GM18867 (cell line): Measurements from ENCODE around the gene PNMA8B.
"Not testable (repeated sequence)": the region's sequence is repeated elsewhere in the genome, so short reads cannot be mapped to it uniquely, and the experiment has no call there.

Source experiments
- ATAC-seq: cut with Tn5 transposase; IDR thresholded peaks from one replicate; pipeline ENCODE4 v1.9.1; 2021; ENCODE audit warnings: mild to moderate bottlenecking, moderate library complexity; ENCODE audit not compliant: unreplicated experiment

Gene PNMA8B, protein sequence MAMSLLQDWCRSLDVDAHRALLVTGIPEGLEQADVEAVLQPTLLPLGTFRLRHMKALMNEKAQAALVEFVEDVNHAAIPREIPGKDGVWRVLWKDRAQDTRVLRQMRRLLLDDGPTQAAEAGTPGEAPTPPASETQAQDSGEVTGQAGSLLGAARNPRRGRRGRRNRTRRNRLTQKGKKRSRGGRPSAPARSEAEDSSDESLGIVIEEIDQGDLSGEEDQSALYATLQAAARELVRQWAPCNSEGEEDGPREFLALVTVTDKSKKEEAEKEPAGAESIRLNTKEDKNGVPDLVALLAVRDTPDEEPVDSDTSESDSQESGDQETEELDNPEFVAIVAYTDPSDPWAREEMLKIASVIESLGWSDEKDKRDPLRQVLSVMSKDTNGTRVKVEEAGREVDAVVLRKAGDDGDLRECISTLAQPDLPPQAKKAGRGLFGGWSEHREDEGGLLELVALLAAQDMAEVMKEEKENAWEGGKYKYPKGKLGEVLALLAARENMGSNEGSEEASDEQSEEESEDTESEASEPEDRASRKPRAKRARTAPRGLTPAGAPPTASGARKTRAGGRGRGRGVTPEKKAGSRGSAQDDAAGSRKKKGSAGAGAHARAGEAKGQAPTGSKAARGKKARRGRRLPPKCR

DNA sequence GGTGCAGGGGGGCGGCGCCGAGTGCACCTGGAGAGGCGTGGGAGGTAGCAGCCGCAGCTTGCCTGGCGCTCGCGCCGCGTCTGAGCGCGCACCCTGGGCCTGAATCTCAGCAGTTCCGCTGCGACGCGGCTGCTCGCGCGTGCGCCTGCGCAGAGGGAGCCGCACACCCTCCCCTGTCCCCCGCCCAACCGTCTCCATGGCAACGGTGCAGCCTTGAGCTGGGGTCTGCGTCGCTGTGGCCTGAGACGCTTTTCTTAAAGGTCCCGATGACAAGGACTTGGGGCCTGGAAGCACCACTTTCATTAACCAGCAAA lies at the start of gene PNMA8B:
TSS of gene PNMA8B (minus strand) at position 82 of the 314 bp plus-strand sequence. CDS start 402 bp downstream, outside the sequence.
- ATAC-seq: no peak

DNA sequence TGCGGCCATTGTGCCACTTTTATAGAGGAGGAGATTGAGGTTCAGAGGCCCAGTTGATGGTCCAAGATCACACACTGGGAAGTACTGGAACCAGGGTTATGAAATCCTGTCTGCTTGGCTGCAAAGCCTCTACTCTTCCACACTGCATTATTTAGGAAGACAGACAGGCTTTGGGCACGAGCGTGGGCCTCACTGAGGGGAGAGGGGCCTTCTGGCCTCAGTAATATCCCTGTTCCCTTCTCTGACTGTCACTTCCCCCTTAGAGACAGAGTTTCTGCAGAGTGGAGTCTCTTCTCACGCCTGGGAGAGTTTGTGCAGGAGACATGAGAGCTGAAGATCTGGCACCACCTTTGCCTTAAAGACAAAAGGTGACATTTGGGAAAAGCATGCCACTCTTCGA lies 49.0 kb upstream of the PNMA8B start:
- no peak for ATAC-seq

DNA sequence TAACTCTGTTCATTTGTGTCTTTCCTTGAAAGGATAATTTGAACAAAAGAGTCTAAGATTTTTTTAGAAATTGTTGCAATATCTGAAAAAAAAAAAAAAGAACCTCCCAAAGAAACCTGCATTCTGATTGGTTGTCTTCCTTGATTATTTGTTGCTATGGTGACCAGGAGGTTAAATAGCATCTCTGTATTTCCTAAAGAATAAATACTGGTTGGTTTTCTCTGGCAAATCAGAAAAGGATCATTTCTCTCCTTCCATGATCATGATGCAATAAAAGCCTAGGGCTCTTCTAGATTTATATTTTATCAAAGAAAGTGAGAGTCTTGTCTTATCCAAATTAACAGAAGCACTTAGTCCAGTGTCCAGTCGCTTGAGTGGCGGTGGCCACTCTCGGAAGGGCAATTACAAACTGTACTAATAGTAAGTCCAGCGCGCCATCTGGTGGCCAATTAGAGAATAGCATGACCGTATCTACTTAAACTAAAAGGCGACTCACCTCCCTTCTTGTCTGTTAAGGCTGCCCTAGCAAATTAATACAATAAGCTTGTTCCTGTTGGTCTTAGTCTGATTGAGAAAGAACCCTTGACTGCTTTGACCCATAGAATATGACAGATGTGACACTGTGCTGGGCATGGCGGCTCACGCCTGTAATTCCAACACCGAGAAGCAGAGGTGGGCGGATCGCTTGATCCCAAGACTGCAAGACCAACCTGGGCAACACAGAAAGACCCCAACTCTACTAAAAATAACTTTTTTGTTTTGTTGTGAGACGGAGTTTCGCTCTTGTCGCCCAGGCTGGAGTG lies 47.0 kb upstream of the PNMA8B start:
- ATAC-seq: no peak

DNA sequence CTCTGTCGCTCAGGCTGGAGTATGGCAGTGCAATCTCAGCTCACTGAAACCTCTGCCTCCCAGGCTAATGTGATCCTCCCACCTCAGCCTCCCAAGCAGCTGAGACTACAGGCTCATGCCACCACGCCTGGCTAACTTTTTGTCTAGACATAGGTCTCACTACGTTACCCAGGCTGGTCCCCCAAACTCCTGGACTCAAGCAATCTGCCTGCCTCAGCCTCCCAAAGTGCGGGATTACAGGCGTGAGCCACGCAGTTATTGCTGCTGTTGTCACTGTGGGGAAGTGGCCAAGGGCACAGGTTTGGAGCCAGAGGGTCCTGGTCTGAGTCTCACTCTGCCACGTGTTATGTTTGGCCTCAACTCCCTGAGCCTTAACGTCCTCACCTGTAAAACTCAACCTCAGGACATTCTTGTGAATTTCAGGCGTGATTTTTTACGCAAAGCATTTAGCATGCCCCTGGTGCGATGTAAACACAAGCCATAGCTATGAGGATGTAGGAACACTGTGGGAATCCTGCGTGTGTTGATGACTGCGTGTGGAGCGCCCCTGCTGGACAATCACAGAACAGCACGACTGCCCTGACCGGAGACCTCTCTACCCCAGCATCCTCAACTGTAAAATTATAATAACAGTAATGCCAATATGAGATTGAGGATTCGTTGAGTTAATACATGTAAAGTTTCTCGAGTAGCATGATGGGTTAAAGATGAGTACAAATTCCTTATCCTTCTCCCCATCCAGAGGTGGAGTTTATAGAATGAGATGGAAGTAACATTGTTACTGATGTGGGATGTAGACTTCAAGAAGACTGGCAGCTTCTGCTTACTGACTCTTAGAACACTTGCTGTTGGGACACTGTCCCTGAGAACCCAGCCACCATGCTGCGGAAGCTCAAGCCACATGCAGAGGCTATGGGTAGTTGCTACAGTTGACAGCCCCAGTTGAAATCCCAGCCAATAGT lies 41.8 kb upstream of the PNMA8B start:
- no peak for ATAC-seq

DNA sequence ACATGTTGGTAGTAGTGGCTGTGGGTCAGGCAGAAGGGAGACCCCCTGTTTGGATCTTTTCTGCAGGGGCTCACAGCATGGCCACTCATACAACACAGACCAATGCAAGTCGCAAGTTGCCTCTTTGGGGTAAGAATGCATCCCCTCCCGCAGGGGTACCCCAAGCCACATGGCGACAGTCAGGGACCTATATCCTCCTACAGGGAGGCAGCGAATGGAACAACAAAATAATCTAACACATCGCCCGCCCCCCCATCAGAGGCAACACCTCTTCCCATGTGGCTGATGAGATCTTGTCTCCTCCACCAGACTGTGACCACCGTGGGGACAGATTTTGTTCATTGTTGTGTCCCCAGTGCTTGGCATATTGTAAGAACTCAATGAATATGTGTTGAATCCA lies 40.7 kb upstream of the PNMA8B start:
- no peak for ATAC-seq

DNA sequence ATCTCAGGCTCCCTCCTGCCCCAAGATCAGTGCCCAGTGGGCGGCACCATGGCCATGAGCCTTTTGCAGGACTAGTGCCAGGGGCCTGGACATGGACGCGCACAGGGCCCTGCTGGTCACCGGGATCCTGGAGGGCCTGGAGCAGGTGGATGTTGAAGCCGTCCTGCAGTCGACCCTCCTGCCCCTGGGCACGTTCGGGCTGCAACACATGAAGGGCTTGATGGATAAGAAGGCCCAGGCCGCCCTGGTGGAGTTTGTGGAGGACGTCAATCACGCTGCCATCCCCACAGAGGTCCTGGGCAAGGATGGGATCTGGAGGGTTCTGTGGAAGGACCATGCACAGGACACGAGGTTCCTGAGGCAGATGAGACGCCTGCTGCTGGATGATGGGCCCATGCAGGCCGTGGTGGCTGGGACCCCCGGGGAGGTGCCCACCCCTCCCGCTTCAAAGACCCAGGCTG lies 38.0 kb upstream of the PNMA8B start:
- no peak for ATAC-seq

DNA sequence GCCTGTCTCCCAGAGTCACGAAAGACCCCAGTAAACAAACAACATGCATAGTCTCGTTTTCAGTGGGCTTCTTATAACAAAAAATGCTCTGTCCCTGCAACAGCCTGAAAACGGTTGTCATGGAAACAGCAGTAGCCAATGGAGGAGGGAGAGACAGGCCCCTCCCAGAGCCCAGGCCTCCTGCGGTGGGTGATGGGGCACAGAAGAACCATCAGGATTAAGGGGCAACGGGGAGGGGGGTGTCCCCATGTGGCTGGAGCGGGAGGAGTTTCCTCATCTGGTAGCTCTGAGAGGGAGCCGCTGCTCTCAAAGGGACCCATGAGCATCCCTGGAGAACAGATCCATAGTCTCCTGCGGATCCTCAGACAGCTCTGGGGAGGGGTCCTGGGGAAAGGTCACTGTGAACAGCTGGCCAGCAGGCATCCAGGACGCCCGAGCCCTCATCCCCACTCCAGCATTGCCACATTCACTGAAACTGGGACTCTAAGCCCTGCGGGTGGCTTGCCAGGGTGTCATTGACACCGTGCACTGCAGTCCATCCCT lies 37.5 kb upstream of the PNMA8B start:
- no peak for ATAC-seq

DNA sequence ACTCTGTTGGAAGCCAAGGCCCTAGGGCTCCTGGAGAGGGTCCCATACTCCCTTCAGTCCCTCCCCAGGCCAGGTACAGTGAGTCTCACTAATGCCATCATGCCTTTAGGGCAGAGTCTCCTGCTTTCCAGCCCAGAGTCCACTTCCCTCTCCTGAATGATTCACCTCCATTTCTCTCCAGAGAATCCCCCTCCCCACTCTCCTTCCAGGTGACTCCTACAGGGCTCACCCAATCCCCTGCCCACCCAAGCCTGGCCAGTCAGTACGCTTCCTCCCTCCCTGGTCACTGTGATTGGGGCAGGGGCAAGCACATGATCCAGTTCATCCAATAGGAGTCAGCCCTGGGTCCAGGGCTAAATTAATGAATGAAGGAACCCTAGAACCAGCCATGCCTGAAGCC lies 35.0 kb upstream of the PNMA8B start:
- no peak for ATAC-seq

DNA sequence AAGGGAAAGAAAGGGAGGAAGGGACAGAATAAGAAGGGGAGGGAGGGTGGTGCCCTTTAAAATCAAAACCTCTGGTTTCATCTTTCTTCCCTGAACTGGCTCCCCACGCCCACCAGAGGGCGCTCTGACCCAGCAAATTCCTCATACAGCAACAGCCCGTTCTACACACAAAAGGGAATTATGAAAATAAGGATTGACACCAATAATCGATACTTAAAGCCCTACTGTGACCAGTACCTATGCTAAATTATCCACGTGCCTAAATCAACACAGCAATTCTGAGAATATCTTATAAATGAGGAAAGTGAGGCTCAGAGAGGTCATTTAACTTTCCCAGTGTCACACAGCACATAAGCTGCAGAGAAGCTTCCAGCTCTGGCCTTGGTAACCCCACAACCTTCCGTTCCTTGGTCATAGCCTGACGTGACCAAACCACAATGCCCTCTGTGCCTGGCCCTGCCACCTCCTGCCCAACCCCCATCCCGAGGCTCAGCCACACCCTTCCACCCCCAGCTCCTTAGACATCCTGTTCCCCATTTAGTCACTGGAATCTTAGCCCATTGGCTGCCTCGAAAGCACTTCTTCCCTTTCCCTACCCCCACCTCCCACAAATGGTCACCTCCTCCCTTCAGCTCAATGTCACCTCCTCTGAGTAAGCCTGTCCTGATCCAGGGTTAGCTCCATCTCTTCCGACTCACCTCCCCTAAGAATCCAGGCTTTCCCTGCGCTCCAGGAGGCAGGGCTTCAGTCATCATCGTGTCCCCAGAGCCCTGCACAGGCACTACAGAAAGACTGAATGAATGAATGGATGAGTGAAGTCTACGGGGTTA lies 34.2 kb upstream of the PNMA8B start:
- ATAC-seq: no peak

DNA sequence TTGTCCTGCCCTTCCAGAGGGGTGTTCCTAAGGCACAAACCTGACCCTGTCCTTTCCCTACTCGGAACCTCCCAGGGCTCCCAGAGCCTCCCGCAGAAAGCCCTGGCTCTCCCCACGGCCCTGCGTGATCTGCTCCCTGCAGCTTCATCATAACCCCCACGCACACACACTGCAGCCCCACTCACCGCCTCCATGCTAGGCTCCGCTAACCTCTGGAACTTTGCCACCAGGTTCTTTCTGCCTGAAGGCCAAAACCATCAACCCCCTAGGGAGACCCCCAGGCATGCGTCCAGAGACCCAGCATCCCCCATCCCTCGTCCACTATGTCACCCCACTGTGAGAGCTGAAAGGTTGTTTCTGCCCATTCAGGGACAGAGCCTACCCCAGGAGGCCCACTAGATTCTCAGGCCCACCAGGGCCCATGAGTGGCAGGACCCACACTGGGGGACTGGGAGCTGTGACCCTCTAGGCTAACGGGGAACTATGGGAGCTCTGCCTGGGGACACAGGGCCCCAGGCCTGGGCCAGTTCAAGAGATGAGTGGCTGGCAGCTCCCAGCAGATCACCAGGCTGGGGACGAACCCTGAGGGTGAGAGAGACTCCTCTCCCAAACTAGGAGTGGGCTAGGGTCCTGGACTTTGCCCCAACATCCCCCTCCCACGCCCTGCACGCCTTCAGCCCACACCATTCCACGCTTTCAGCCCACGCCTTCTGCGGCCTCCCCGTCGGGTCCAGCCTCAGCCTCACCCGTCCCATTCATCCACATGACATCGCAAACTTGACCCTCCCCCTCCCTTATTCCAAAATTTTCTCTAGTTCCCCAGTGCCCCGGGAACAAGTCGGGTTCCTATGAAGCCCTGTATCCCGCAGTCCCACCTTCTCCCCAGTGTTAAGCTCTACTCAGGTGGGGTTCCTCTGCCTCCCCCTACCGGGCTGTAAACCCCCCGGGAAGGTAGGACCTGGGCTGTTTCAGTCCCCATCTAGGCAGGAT lies 33.2 kb upstream of the PNMA8B start:
- ATAC-seq: no peak

DNA sequence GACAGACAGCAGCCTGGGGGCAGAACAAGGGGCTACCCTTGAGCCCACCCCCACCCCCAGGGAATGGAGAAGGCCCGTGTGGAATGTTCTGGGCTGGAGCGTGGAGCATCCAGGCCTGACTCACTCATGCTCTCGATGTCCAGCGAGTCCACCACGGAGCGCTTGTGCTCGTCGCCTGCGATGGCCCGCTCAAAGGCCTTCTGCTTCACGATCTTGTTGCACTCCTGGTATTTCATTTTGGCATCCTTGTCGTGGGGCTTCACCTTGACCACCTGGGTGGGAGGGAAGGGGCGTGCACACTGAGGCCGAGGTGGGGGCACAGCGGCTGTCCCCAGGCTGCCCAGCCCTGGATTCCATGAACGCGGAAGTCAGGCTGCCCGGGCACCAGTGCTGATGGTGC lies 31.1 kb upstream of the PNMA8B start:
- ATAC-seq: not testable (repeated sequence)

DNA sequence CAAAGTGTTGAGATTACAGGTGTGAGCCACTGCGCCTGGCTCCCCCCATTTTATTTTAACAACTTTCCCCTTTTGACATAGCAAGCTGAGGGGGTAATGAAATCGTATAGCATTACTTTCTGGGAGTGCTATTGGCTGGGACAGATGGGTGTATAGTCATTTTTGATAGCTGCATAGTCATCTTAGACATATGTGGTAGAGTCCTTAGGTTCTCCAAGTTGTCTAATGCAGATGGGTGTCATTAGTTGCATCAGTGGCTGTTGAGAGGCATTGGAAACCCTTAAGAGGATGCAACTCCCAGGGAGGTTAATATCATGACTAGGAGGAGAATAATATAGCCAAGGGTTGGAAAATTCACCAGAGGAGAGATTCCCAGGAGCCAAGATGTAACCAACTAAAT lies 28.6 kb upstream of the PNMA8B start:
- no peak for ATAC-seq

DNA sequence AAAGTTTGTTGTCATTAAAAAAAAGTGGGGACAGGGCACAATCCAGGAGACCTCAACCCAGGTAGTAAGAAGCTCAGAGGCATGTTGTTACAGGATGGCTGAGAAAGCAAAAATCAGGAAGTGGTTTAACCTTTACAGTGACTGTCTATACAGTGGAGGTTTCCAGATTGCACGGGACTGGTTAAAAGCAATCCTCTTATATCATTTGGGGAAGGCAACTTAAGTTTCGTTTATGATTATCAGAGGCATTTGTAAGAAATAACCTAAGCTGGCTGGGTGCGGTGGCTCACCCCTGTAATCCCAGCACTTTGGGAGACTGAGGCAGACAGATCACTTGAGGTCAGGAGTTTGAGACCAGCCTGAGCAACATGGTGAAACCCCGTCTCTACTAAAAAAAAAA lies 27.3 kb upstream of the PNMA8B start:
- not testable (repeated sequence) for ATAC-seq

DNA sequence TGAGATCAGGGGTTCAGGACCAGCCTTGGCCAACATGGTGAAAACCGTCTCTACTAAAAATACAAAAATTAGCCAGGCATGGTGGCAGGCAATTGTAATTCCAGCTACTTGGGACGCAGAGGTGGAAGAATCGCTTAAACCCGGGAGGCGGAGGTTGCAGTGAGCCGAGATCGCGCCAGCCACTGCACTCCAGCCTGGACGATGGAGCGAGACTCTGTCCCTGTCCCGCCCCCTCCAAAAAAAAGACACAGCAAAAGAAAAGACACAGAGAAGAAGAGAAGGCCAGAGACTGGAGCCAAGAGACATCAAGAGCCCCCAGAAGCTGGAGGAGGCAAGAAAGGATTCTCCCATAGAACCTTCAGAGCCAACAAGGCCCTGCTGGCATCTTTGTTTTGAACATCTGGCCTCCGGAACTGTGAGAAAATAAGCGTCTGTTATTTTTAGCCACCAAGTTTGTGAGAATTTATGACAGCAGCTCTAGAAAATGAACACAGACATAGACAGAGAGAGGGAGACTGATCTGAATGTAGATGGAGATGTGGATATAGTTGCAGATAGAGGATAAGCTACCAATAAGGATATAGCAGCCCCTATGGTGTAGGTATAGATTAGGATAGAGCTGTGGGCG lies 25.7 kb upstream of the PNMA8B start:
- ATAC-seq: no peak

DNA sequence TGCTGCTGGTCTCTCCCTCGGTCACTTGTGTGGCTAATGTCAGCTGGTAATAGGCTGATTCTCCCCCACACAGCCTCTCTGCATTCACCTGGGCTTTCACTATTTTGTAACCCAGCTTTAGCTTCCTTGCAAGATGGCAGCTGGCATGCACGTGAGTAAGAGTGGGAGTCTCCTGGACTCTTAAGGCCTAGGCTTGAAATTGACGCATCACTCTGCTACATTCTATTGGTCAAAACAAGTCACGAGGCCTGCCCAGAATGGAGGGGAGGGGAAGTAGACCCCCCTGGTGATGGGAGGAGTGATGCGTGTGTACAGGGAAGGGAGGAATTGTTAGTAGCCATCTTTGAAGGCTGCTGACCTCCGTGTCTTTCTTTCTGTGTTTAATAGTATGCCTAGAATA lies 24.9 kb upstream of the PNMA8B start:
- no peak for ATAC-seq

DNA sequence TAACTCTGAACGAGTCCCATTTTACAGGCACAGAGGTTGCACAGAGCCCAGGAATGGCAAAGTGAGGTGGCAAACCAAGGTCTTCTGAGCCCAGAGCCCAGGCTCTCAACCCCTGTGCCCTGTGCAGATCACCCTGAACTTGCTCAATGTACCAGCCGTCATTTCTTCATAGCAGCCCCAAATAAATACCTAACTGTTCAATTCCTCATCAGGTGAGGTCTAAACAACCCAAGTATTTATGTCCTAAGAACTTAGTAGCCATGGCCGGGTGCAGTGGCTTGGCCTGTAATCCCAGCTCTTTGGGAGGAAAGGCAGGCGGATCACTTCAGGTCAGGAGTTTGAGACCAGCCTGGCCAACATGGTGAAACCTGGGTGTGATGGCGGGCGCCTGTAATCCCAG lies 21.8 kb upstream of the PNMA8B start:
- ATAC-seq: no peak

DNA sequence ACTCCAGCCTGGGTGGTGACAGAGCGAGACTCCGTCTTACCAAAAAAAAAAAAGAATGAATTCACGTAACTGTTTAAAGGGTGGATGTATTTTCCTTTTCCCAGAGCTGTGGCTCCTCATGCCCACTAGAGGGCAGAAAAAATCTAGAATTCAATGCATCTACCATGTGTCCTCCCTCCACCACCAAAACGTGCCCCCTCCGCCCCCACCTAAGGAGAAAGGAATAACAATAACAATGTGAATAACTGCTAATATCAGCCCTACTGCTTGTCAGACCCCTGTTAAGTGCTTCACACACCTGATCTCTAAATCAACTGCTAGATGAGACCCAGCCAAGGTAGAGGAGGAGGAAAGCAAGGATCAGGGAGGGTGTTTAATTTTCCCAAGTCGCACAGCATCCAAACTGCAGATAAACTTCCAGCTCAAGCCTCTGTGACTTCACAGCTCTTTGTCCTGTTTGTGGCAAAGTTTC lies 20.2 kb upstream of the PNMA8B start:
- no peak for ATAC-seq

DNA sequence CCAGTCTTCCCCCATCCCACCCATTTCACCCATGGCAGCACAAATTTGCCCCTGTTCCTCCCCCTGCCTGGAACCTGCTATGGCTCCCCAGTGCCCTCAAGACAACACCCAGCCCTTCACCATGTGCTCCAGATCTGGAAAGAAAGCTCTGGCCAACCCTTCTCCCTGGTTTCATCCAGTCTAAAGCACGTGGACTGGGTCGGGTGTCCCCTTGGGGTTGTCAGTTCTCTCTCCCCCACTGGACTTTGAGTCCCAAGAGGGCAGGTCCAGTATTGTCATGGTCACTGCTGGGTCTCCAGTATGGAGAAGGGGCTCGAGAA lies 19.6 kb upstream of the PNMA8B start:
- ATAC-seq: no peak
